Lung (tissue), 12 donors: Measurements from ENCODE around the gene HSBP1L1. TPM values are rescaled to one million over a fixed set of nuclear protein-coding genes. Genes with fewer than 3 reads are reported as not detected.

Experiments
- ATAC-seq: fragments of 200-7000 bp; cut with Tn5 transposase; one replicate; pipeline ENCODE4 v1.9.1; 2020; ENCODE audit warnings: moderate number of reproducible peaks; ENCODE audit not compliant: insufficient read depth, low FRiP score
- DNase-seq, 3 donors: peaks; one replicate each; pipeline ENCODE4 v3.0.0-alpha.2; 2013 to 2017
- H3K27ac ChIP-seq, 2 donors: one replicate each; pipeline ENCODE4 v1.5.1; 2013; ENCODE audit warnings: mild to moderate bottlenecking in 2 of 2, moderate library complexity in 2 of 2, control low read depth in 1 of 2, inconsistent platforms in 1 of 2, low read depth in 1 of 2, low read length in 1 of 2
- H3K27me3 ChIP-seq, 3 donors: one replicate each; pipeline ENCODE4 v1.5.1; 2013; ENCODE audit warnings: low read length in 2 of 3; ENCODE audit not compliant: control insufficient read depth in 3 of 3, insufficient read depth in 3 of 3
- H3K36me3 ChIP-seq, 4 donors: one replicate each; pipeline ENCODE4 v1.5.1; 2013; ENCODE audit warnings: low read length in 4 of 4, mild to moderate bottlenecking in 1 of 4, moderate library complexity in 1 of 4; ENCODE audit not compliant: control insufficient read depth in 4 of 4, insufficient read depth in 4 of 4
- H3K4me1 ChIP-seq, 5 donors: one replicate each; pipeline ENCODE4 v1.5.1; 2013; ENCODE audit warnings: low read length in 5 of 5, mild to moderate bottlenecking in 2 of 5, moderate library complexity in 1 of 5; ENCODE audit not compliant: control insufficient read depth in 5 of 5, insufficient read depth in 5 of 5
- H3K4me3 ChIP-seq: one replicate; pipeline ENCODE4 v1.5.1; 2013; ENCODE audit warnings: mild to moderate bottlenecking, control low read depth, moderate library complexity
- H3K9ac ChIP-seq, 2 donors: one replicate each; pipeline ENCODE4 v1.5.1; 2013; ENCODE audit warnings: low read length in 2 of 2, control low read depth in 1 of 2; ENCODE audit not compliant: insufficient read depth in 1 of 2
- H3K9me3 ChIP-seq, 4 donors: one replicate each; pipeline ENCODE4 v1.5.1; 2013; ENCODE audit warnings: low read length in 3 of 4, mild to moderate bottlenecking in 1 of 4, moderate library complexity in 1 of 4; ENCODE audit not compliant: control insufficient read depth in 4 of 4, insufficient read depth in 3 of 4
- CTCF ChIP-seq: IDR thresholded peaks from 2 replicates; pipeline ENCODE4 v1.5.1; 2012; ENCODE audit warnings: mild to moderate bottlenecking; ENCODE audit errors: control extremely low read depth, extremely low read depth
- WGBS, 2 donors: extraction: QIAGEN DNeasy Blood & Tissue Kit; methylation state at CpG; one replicate each; pipeline ENCODE4 v1.1.7; 2013; 5-methylcytosine and 5-hydroxymethylcytosine counted together
- polyA plus RNA-seq, 2 donors: library from polyadenylated mRNA; stranded (reverse); fragments of 200-250 nt; gene quantifications; one replicate each; pipeline ENCODE4 v1.2.1, GENCODE V29; 2013
- total RNA-seq, 2 donors: library from RNA; depleted of rRNA in 1 of 2; stranded (reverse); fragments of >200 nt in 1 of 2; gene quantifications; one replicate each; pipeline ENCODE4 v1.2.1, GENCODE V29; 2014 to 2021
- donor health status: control.
- donor health status: control.
- donor health status: Bipolar disorder and iron deficiency.
- donor health status: healthy.
- donor health status: DM: yes; HTN: yes; CAD: no.

The HSBP1L1 gene
- total and polyA plus RNA-seq, 4 donors: 23.2 to 80.9 (median 34.3) TPM

- Histone ChIP-seq H3K9me3 (peaks cover 3 to 16% (median 12%) of the 10 kb centered on the region in 4 donors), H3K27me3 (no peaks in the 10 kb centered on the region), H3K4me1 (peaks cover 0 to 2% (median 0%) of the 10 kb centered on the region in 5 donors), H3K9ac (no peak overlapping the region), H3K27ac (no peak overlapping the region), H3K36me3 (peaks cover 0 to 44% (median 25%) of the 10 kb centered on the region in 4 donors), H3K4me3 (no peak overlapping the region)
- ATAC-seq: no peak
- WGBS, 2 donors: 96 to 97% methylated on average over 3 of the region's 3 CpGs
- no peak for TF ChIP-seq CTCF
- no peak for DNase-seq
Observed at GRCh38 chr18:79932907-79933306, 31.5 kb upstream of the HSBP1L1 start.

DNA sequence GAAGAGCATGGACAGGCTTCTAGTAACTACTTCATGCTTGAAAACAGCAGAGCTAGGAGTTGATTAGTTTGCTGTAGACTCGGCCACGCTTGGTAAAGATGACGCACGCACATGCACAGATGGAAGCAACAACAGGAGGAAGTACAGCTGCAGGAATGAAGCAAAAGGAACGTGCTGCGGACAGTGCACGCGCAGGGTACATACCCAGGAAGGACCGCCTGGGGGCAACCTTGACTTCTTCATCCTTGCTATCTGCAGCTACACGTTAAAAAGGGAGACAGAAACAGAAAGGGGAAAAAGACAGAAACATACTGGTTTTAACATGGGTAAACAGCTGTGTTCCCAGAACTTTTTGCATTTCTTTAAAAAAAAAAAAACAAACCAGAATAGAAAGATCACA lies 30.7 kb upstream of the HSBP1L1 start:
- peaks cover 3 to 14% (median 11%) of the 10 kb centered on the region in 4 donors for H3K9me3 ChIP-seq
- WGBS, 2 donors: 89 to 91% methylated on average over 10 of the region's 10 CpGs
- H3K27me3 ChIP-seq: no peaks in the 10 kb centered on the region
- no peak overlapping the region for H3K4me3 ChIP-seq
- H3K4me1 ChIP-seq: peaks cover 0 to 1% (median 0%) of the 10 kb centered on the region in 5 donors
- DNase-seq (peak in 1 of 3 donors; percentile 12), ATAC-seq (no peak)
- H3K36me3 ChIP-seq: peaks cover 0 to 39% (median 24%) of the 10 kb centered on the region in 4 donors
- no peak overlapping the region for H3K9ac ChIP-seq
- TF ChIP-seq CTCF: no peak
- H3K27ac ChIP-seq: no peak overlapping the region

GRCh38 chr18:79934311-79935097 lies 29.9 kb upstream of the HSBP1L1 start:
- WGBS, 2 donors: 80 to 90% methylated on average over 8 of the region's 8 CpGs
- Histone ChIP-seq H3K36me3 (peaks cover 0 to 32% (median 18%) of the 10 kb centered on the region in 4 donors), H3K4me1 (peaks cover 0 to 3% (median 0%) of the 10 kb centered on the region in 5 donors), H3K27me3 (no peaks in the 10 kb centered on the region), H3K9ac (no peak overlapping the region), H3K9me3 (peaks cover 3 to 10% (median 7%) of the 10 kb centered on the region in 4 donors), H3K27ac (no peak overlapping the region), H3K4me3 (no peak overlapping the region)
- DNase-seq: peak in 1 of 3 donors; percentile 11
- peak; percentile 19 for ATAC-seq
- no peak for TF ChIP-seq CTCF
